WTC11 (cell line): ENCODE results near the gene INSC. TPM values are rescaled to one million over a fixed set of nuclear protein-coding genes. Genes with fewer than 3 reads are reported as not detected.

ENCODE experiments used
- FOXP1 ChIP-seq: sonication (generic); formaldehyde crosslinking; IDR thresholded peaks from 2 replicates; pipeline ENCODE4 v1.8.0; 2022; ENCODE audit warnings: missing genetic modification reagents, mild to moderate bottlenecking, moderate library complexity, borderline replicate concordance
- JUN ChIP-seq: sonication (generic); formaldehyde crosslinking; IDR thresholded peaks from 2 replicates; pipeline ENCODE4 v1.8.0; 2023; ENCODE audit warnings: mild to moderate bottlenecking, missing genetic modification reagents
- total RNA-seq: library from RNA; stranded (reverse); gene quantifications from 3 replicates; pipeline ENCODE4 v1.2.3, GENCODE V29; 2021
- TF ChIP-seq, protein P1 (sequence below): sonication (generic); formaldehyde crosslinking; IDR thresholded peaks from 2 replicates; pipeline ENCODE4 v1.8.1; 2023; ENCODE audit warnings: mild to moderate bottlenecking, missing genetic modification reagents, moderate library complexity

The INSC gene
- total RNA-seq, 1 experiment from 2014 or later = 0.44 TPM

DNA sequence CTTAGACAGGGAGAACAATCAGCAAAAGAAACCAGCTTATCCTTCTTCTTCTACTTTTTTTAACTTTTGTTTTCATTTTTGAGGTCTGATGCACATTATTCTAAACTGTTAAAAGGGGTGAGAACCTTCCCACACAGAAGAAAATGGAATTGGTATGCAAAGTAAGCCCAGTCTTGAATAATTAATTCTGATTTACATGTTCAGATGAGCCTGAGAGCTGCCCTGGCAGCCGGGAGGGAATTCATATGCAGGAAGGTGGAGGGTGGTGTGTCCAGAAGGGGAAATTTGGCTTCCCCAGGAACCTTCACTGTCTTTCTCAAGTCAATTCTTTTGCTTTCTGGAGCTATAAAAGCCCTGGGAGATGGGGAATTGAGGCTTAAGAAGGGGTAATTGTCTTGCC, 181.0 kb downstream of the INSC start (continued):
- TF ChIP-seq, protein P1, sequence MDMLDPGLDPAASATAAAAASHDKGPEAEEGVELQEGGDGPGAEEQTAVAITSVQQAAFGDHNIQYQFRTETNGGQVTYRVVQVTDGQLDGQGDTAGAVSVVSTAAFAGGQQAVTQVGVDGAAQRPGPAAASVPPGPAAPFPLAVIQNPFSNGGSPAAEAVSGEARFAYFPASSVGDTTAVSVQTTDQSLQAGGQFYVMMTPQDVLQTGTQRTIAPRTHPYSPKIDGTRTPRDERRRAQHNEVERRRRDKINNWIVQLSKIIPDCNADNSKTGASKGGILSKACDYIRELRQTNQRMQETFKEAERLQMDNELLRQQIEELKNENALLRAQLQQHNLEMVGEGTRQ = no peak
- TF ChIP-seq FOXP1 (CRISPR knock-in tag) (no peak), JUN (no peak)

Other genes with a start within 250 kb of the INSC start
- 14.9 to 23.1 TPM (median 18.3 TPM) in 3 replicates for gene CYP2R1, start 222.7 kb upstream of the INSC start, total RNA-seq
- gene CALCA, start 142.6 kb upstream of the INSC start, total RNA-seq = 0.41 to 0.62 TPM (median 0.42 TPM) in 3 replicates
- 3.2 to 4.1 TPM (median 3.3 TPM) in 3 replicates for gene CALCB, start 41.3 kb upstream of the INSC start, total RNA-seq